PC-9 (cell line): ENCODE measurements around the gene OR4D6. TPM values are rescaled to one million over a fixed set of nuclear protein-coding genes. Genes with fewer than 3 reads are reported as not detected.

Source experiments
- BruUV-seq: library from RNA; stranded (reverse); fragments of 400-500 nt; replicated peaks from 2 replicates; lab custom pipeline; 2021; lab: Mats Ljungman, UMichigan
- CTCF ChIA-PET: fragments of 300-600 bp; sonication (Branson Sonifier 250); formaldehyde crosslinking; loops from one replicate; lab custom pipeline; 2022; ENCODE audit warnings: antibody characterized with exemption; lab: Charles Lee
- POLR2A ChIA-PET: fragments of 300-600 bp; sonication (Branson Sonifier 250); formaldehyde crosslinking; loops from one replicate; lab custom pipeline; 2022; ENCODE audit warnings: antibody characterized with exemption; ENCODE audit not compliant: unreplicated experiment; lab: Charles Lee
- DNase-seq, 2 experiments: peaks; one replicate each; pipeline versions ENCODE4 v3.0.0 to v3.0.0-alpha.2; 2015 to 2022; ENCODE audit warnings: mixed read lengths in 1 of 2
- H2AFZ ChIP-seq: fragments of 200-600 bp; sonication (generic); 2 replicates; pipeline ENCODE4 v1.8.1; 2017; ENCODE audit warnings: antibody characterized with exemption
- H3F3A ChIP-seq: fragments of 200-600 bp; sonication (generic); 2 replicates; pipeline ENCODE4 v1.8.1; 2017; ENCODE audit warnings: antibody characterized with exemption, mild to moderate bottlenecking, low read depth; ENCODE audit not compliant: insufficient read depth
- H3K27ac ChIP-seq: fragments of 200-600 bp; sonication (generic); 2 replicates; pipeline ENCODE4 v1.6.1; 2016; ENCODE audit warnings: mixed run types
- H3K27me3 ChIP-seq: fragments of 200-600 bp; sonication (generic); 2 replicates; pipeline ENCODE4 v1.6.1; 2016; ENCODE audit warnings: low read depth, mixed run types; ENCODE audit not compliant: insufficient read depth
- H3K36me3 ChIP-seq: fragments of 200-600 bp; sonication (generic); 2 replicates; pipeline ENCODE4 v1.6.1; 2016; ENCODE audit warnings: low read depth, mixed run types
- H3K4me1 ChIP-seq: fragments of 200-600 bp; sonication (generic); replicated peaks from 2 replicates; pipeline ENCODE4 v1.6.1; 2016; ENCODE audit warnings: mixed run types; ENCODE audit not compliant: insufficient read depth
- H3K4me2 ChIP-seq: fragments of 200-600 bp; sonication (generic); 2 replicates; pipeline ENCODE4 v1.6.1; 2017; ENCODE audit warnings: mixed run types
- H3K4me3 ChIP-seq: fragments of 200-600 bp; sonication (generic); 2 replicates; pipeline ENCODE4 v1.6.1; 2016; ENCODE audit warnings: mixed run types
- H3K79me2 ChIP-seq: fragments of 200-600 bp; sonication (generic); 2 replicates; pipeline ENCODE4 v1.6.1; 2017; ENCODE audit warnings: low read depth, mixed run types
- H3K9me2 ChIP-seq: fragments of 200-600 bp; sonication (generic); 2 replicates; pipeline ENCODE4 v1.8.1; 2017; ENCODE audit warnings: mild to moderate bottlenecking; ENCODE audit not compliant: insufficient read depth
- H3K9me3 ChIP-seq: fragments of 200-600 bp; sonication (generic); 2 replicates; pipeline ENCODE4 v1.8.1; 2016; ENCODE audit warnings: low read depth; ENCODE audit not compliant: insufficient read depth
- H4K20me1 ChIP-seq: fragments of 200-600 bp; sonication (generic); 2 replicates; pipeline ENCODE4 v1.8.1; 2017; ENCODE audit not compliant: insufficient read depth
- CTCF ChIP-seq: fragments of 200-600 bp; sonication (generic); conservative IDR thresholded peaks from 2 replicates; pipeline ENCODE4 v1.6.1; 2017; ENCODE audit warnings: mixed run types, antibody characterized with exemption, mild to moderate bottlenecking, moderate library complexity
- EZH2 ChIP-seq: fragments of 200-600 bp; sonication (generic); IDR thresholded peaks from 2 replicates; pipeline ENCODE4 v1.8.0; 2017; ENCODE audit warnings: antibody characterized with exemption, low read depth
- intact Hi-C: fragments of 100-400 bp; cut with micrococcal nuclease; formaldehyde crosslinking; loops from one replicate; pipeline ENCODE4 v1.10.0; 2022; ENCODE audit not compliant: unreplicated experiment
- total RNA-seq: library from RNA; stranded (reverse); gene quantifications from 2 replicates; pipeline ENCODE4 v1.2.3, GENCODE V29; 2021

The OR4D6 gene
- total RNA-seq, 1 experiment from 2014 or later = not detected

GRCh38 chr11:59479906-59480305 lies 23.1 kb downstream of the OR4D6 start:
- peaks cover 31% of the 10 kb centered on the region for H3K27me3 ChIP-seq
- no peaks in the 10 kb centered on the region for H3K79me2 ChIP-seq
- no peak overlapping the region for H3K4me2 ChIP-seq
- intact Hi-C loops = no loop called here
- POLR2A ChIA-PET = no interaction called here
- H3K4me1 ChIP-seq = no peaks in the 10 kb centered on the region
- no peaks in the 10 kb centered on the region for H3K9me3 ChIP-seq
- H3F3A ChIP-seq = no peaks in the 10 kb centered on the region
- no peak overlapping the region for H2AFZ ChIP-seq
- no peaks in the 10 kb centered on the region for H4K20me1 ChIP-seq
- CTCF ChIA-PET = no interaction called here
- BruUV-seq = no TSS peak
- H3K36me3 ChIP-seq = no peaks in the 10 kb centered on the region
- DNase-seq = no peak
- H3K27ac ChIP-seq = no peak overlapping the region
- no peaks in the 10 kb centered on the region for H3K9me2 ChIP-seq
- H3K4me3 ChIP-seq = no peak overlapping the region
- TF ChIP-seq EZH2 (no peak), CTCF (no peak)

- Histone ChIP-seq H3K9me2 (no peaks in the 10 kb centered on the region), H3K9me3 (no peaks in the 10 kb centered on the region), H3K4me3 (no peak overlapping the region), H3K4me2 (no peak overlapping the region), H3F3A (no peaks in the 10 kb centered on the region), H3K4me1 (no peaks in the 10 kb centered on the region), H4K20me1 (no peaks in the 10 kb centered on the region), H3K27me3 (peaks cover 27% of the 10 kb centered on the region), H3K36me3 (no peaks in the 10 kb centered on the region), H3K27ac (no peak overlapping the region), H3K79me2 (no peaks in the 10 kb centered on the region), H2AFZ (no peak overlapping the region)
- POLR2A ChIA-PET = no interaction called here
- BruUV-seq = no TSS peak
- TF ChIP-seq EZH2 = no peak
- no peak for TF ChIP-seq CTCF
- no peak for DNase-seq
- intact Hi-C loops = no loop called here
- CTCF ChIA-PET = no interaction called here
Observed at GRCh38 chr11:59480359-59480758, 23.6 kb downstream of the OR4D6 start.

GRCh38 chr11:59501931-59502330 lies 45.2 kb downstream of the OR4D6 start:
- Histone ChIP-seq H3K27me3 (peaks cover 46% of the 10 kb centered on the region), H3K79me2 (no peaks in the 10 kb centered on the region), H3K4me2 (no peak overlapping the region), H2AFZ (no peak overlapping the region), H3K4me1 (no peaks in the 10 kb centered on the region), H4K20me1 (no peaks in the 10 kb centered on the region), H3K9me2 (no peaks in the 10 kb centered on the region), H3K36me3 (no peaks in the 10 kb centered on the region), H3F3A (no peaks in the 10 kb centered on the region), H3K4me3 (no peak overlapping the region), H3K27ac (no peak overlapping the region), H3K9me3 (0 out of 2 replicates have a peak, but pooled peaks cover 2% of the 10 kb centered on the region)
- BruUV-seq = no TSS peak
- TF ChIP-seq CTCF (no peak), EZH2 (no peak)
- intact Hi-C loops = no loop called here
- no peak for DNase-seq
- CTCF ChIA-PET = no interaction called here
- POLR2A ChIA-PET = no interaction called here
